ENCODE results near the gene HRAS. TPM values are rescaled to one million over a fixed set of nuclear protein-coding genes. Genes with fewer than 3 reads are reported as not detected.
A peak's percentile ranks its signal among the peaks of the same experiment; 100 is the strongest.

HRAS gene
- total and polyA plus RNA-seq, 2 of the 13 experiments (the other 11 are each of a cell fraction or from before 2014, with no cell fraction given) = 32.9 to 50.0 TPM

- TF ChIP-seq DZIP1 (CRISPR knock-in tag; IDR thresholded peaks at IDR 0.05) (no peak; the same call in 1 of the 2 replicates), BATF2 (CRISPR knock-in tag; IDR thresholded peaks at IDR 0.05) (peak; percentile 45; the same call in 1 of the 2 replicates), ZNF160 (CRISPR knock-in tag; IDR thresholded peaks at IDR 0.05) (peak; percentile 19; the same call in 1 of the 2 replicates), MEIS2 (CRISPR knock-in tag; IDR thresholded peaks at IDR 0.05) (peak; percentile 52; the same call in 1 of the 2 replicates), ELF1 (CRISPR knock-in tag; IDR thresholded peaks at IDR 0.05) (peak; percentile 91), ZNF574 (CRISPR knock-in tag; IDR thresholded peaks at IDR 0.05) (peak; percentile 39; the same call in 1 of the 2 replicates), MTF2 (CRISPR knock-in tag; IDR thresholded peaks at IDR 0.05; ENCODE audit: borderline replicate concordance) (no peak), RXRA (CRISPR knock-in tag; IDR thresholded peaks at IDR 0.05) (peak; percentile 81), ZNF780A (CRISPR knock-in tag; IDR thresholded peaks at IDR 0.05) (no peak), ZNF484 (CRISPR knock-in tag; IDR thresholded peaks at IDR 0.05; ENCODE audit: borderline replicate concordance, low read depth) (no peak), TCF12 (IDR thresholded peaks at IDR 0.05) (no peak), TCF12 (CRISPR knock-in tag; IDR thresholded peaks at IDR 0.05) (0 out of 2 replicates have a peak, but pooled peaks have one; percentile 24), ERF (CRISPR knock-in tag; IDR thresholded peaks at IDR 0.05) (no peak), ZKSCAN1 (IDR thresholded peaks at IDR 0.05; ENCODE audit: low read length) (no peak), ZSCAN12 (CRISPR knock-in tag; IDR thresholded peaks at IDR 0.05) (0 out of 2 replicates have a peak, but pooled peaks have one; percentile 29), ZBTB26 (CRISPR knock-in tag; IDR thresholded peaks at IDR 0.05; ENCODE audit: borderline replicate concordance) (peak; percentile 18; the same call in 1 of the 2 replicates), ZNF839 (CRISPR knock-in tag; IDR thresholded peaks at IDR 0.05; ENCODE audit: borderline replicate concordance) (no peak), CREB3 (CRISPR knock-in tag; IDR thresholded peaks at IDR 0.05) (no peak), ZNF788 (CRISPR knock-in tag; IDR thresholded peaks at IDR 0.05; ENCODE audit: borderline replicate concordance) (peak; percentile 90), RFX5 (IDR thresholded peaks at IDR 0.05; ENCODE audit: low read depth, low read length) (0 out of 2 replicates have a peak, but pooled peaks have one; percentile 24)
These were observed 25.1 kb upstream of the HRAS start, which contains the start of the genes LMNTD2 and RASSF7 (continued) for GRCh38 chr11:560305-561147.
